Epithelial cell of proximal tubule (primary cell): ENCODE results near the gene OGFOD1. TPM values are rescaled to one million over a fixed set of nuclear protein-coding genes. Genes with fewer than 3 reads are reported as not detected.

Experiments
- DNase-seq: peaks from one replicate; pipeline ENCODE4 v3.0.0-alpha.2; 2011; ENCODE audit warnings: low read depth
- H3K4me3 ChIP-seq: 2 replicates; pipeline ENCODE4 v1.5.1; 2011; ENCODE audit warnings: low read depth, mild to moderate bottlenecking, low read length
- CTCF ChIP-seq: conservative IDR thresholded peaks from 2 replicates; pipeline ENCODE4 v1.5.1; 2012; ENCODE audit warnings: low read depth, mild to moderate bottlenecking, low read length
- total RNA-seq: library from RNA; depleted of rRNA; stranded (reverse); fragments of >200 nt; gene quantifications from 2 replicates; pipeline ENCODE4 v1.2.3, GENCODE V29; 2015

OGFOD1 gene
- 54.9 and 66.7 TPM in 2 replicates for total RNA-seq

DNA sequence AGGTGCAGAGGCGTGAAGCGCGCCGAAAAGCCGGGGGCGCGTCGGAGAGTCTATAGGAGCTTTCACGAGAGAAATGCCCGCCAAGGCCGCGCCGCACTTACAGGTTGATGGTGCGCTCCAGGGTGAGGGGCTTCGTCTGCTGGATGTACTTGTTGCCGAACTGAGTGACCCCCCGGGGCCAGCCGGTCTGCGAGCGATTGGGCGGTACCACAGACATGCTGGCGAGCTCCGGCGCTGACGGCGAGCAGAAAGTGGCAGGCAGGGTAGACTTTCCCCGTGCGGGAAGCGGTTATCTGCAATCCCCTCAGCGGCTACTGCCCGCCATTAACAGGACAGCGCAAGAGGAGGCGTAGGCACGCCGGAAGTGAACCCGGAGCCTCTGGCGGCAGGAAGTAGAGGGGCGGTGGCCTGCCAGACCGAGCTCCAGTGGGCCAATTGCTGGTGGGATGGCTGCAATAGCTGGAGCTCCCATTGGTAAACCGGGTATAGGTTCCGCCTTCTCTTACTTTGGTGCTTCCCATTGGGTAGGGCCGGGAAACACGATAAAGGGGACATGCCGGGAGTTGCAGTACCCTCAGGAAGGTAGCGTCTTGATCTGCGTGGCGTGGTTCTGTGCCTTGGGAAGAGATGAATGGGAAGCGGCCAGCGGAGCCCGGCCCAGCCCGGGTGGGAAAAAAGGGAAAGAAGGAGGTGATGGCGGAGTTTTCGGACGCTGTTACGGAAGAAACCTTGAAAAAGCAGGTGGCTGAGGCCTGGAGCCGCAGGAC, at the start of gene OGFOD1, which contains the start of gene NUDT21:
Gene OGFOD1, plus strand, starts transcription at position 569 of the 767 bp plus-strand sequence. Its CDS starts 59 bp downstream, at position 628.
Gene NUDT21, minus strand, starts transcription at position 347 of the 767 bp plus-strand sequence. Its CDS starts 130 bp downstream, at position 217.
- peak within 1 kb of the TSS; percentile 92 for H3K4me3 ChIP-seq
- DNase-seq = peak; percentile 92
- TF ChIP-seq CTCF = no peak

DNA sequence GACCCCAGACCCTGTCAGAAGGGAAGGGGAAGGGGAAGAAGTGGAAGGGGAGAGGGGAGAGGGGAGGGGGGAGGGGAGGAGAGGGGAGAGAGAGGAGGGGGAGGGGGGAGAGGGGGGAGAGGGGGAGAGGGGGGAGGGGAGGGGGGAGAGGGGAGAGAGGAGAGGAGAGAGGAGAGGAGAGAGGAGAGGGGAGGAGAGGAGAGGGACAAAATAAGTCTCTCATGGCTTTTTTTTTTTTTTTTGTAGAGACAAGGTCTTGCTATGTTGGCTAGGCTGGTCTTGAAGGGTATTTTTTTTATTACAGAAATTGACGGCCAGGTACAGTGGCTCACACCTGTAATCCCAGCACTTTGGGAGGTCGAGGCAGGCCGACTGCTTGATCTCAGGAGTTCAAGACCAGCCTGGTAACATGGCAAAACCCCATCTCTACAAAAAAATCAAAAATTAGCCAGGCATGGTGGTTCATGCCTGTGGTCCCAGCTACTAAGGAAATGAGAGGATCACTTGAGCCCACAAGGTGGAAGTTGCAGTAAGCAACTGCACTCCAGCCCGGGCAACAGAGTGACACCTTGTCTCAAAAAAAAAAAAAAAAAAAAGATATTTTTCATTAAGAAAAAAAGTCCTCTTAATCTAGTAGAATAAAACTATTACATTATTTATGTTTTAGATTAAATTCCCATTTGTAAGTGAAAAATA, 45.2 kb upstream of the OGFOD1 start:
- no peak for TF ChIP-seq CTCF
- no peak for DNase-seq
- H3K4me3 ChIP-seq = no peak overlapping the region

- TF ChIP-seq CTCF = no peak
- no peak for DNase-seq
- H3K4me3 ChIP-seq = no peak overlapping the region
Observed at GRCh38 chr16:56408379-56409098, 42.8 kb upstream of the OGFOD1 start.

- TF ChIP-seq CTCF = no peak
- no peak overlapping the region for H3K4me3 ChIP-seq
- DNase-seq = peak; percentile 56
Observed at GRCh38 chr16:56409195-56409594, 42.2 kb upstream of the OGFOD1 start.

DNA sequence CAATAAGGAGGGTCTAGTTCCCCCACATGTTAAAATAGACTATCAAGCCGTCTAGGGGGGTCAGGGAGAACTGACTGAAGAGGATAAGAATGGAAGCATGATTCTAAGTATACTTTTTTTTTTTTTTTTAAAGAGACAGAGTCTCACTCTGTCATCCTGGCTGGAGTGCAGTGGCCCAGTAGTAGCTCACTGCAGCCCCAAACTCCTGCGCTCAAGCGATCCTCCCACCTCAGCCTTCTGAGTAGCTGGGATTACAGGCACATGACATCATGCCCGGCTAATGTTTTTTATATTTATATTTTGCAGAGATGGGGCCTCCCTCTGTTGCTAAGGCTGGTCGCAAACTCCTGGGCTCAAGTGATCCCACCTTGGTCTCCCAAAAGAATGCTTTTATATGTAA, 40.2 kb upstream of the OGFOD1 start:
- TF ChIP-seq CTCF = no peak
- H3K4me3 ChIP-seq = no peak overlapping the region
- no peak for DNase-seq

DNA sequence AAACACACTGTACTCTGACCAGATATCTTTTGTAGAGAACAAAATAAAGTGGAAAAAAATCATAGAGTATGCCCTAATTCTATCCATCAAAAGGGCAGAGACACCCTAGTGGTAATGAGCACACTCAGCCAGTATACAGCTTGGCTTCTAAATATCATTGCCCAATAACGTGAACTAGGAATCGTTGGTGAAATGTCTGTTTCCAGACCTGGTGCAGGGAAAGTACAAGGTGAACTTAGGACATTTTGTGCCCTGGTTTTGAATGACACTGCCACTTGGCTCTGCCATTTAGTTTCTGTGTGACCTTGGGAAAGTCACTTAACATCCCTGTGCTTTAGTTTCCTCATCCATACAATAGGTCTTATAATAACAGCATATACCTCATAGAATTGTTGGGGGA, 39.7 kb upstream of the OGFOD1 start:
- no peak for DNase-seq
- no peak for TF ChIP-seq CTCF
- H3K4me3 ChIP-seq = no peak overlapping the region
